GM12878 (cell line): ENCODE results near the gene COASY. TPM values are rescaled to one million over a fixed set of nuclear protein-coding genes. Genes with fewer than 3 reads are reported as not detected.

ENCODE experiments used
- BCL11A ChIP-seq: IDR thresholded peaks from 2 replicates; pipeline ENCODE4 v1.6.1; 2011; ENCODE audit warnings: low read depth, low read length
- BHLHE40 ChIP-seq, 2 experiments: fragments of 450-650 bp in 1 of 2; IDR thresholded peaks; 2 replicates each; pipeline ENCODE4 v1.6.1; 2011 to 2017; ENCODE audit warnings: low read depth in 2 of 2, borderline replicate concordance in 1 of 2, improper control_type of control experiment in 1 of 2, low read length in 1 of 2, mild to moderate bottlenecking in 1 of 2
- BRCA1 ChIP-seq: IDR thresholded peaks from 2 replicates; pipeline ENCODE4 v1.6.1; 2011; ENCODE audit warnings: low read depth, low read length, improper control_type of control experiment
- CEBPB ChIP-seq, 2 experiments: fragments of 150-350 bp in 1 of 2; IDR thresholded peaks; 2 replicates each; pipeline ENCODE4 v1.6.1; 2012 to 2014; ENCODE audit warnings: low read depth in 2 of 2, low read length in 2 of 2, borderline replicate concordance in 1 of 2, inconsistent platforms in 1 of 2
- CHD4 ChIP-seq: fragments of 200-600 bp; sonication (generic); IDR thresholded peaks from 2 replicates; pipeline ENCODE4 v1.6.1; 2016; ENCODE audit warnings: mild to moderate bottlenecking
- CREB1 ChIP-seq: IDR thresholded peaks from 2 replicates; pipeline ENCODE4 v1.6.1; 2012; ENCODE audit warnings: low read depth, mild to moderate bottlenecking, inconsistent platforms
- ESRRA ChIP-seq: IDR thresholded peaks from 2 replicates; pipeline ENCODE4 v1.6.1; 2012; ENCODE audit warnings: mild to moderate bottlenecking, low read length, improper control_type of control experiment
- IKZF1 ChIP-seq: fragments of 450-650 bp; conservative IDR thresholded peaks from 2 replicates; pipeline ENCODE4 v1.6.1; 2017; ENCODE audit warnings: antibody characterized with exemption, mild to moderate bottlenecking
- IRF4 ChIP-seq: IDR thresholded peaks from 2 replicates; pipeline ENCODE4 v1.6.1; 2011; ENCODE audit warnings: low read depth, low read length
- MYB ChIP-seq: fragments of 150-350 bp; IDR thresholded peaks from 2 replicates; pipeline ENCODE4 v1.6.1; 2014; ENCODE audit warnings: mild to moderate bottlenecking, low read depth, low read length, borderline replicate concordance
- POU2F2 ChIP-seq: IDR thresholded peaks from 3 replicates; pipeline ENCODE4 v1.6.1; 2011; ENCODE audit warnings: low read depth, mild to moderate bottlenecking, low read length, borderline replicate concordance
- RCOR1 ChIP-seq: conservative IDR thresholded peaks from 2 replicates; pipeline ENCODE4 v1.6.1; 2012; ENCODE audit warnings: low read depth, low read length, improper control_type of control experiment
- SUPT20H ChIP-seq: IDR thresholded peaks from 2 replicates; pipeline ENCODE4 v1.6.1; 2011; ENCODE audit warnings: low read depth, mild to moderate bottlenecking, low read length, moderate library complexity, borderline replicate concordance; ENCODE audit not compliant: control insufficient read depth
- ZNF207 ChIP-seq: fragments of 450-650 bp; IDR thresholded peaks from 2 replicates; pipeline ENCODE4 v1.6.1; 2014; ENCODE audit warnings: antibody characterized with exemption, mild to moderate bottlenecking, borderline replicate concordance
- ZNF24 ChIP-seq: fragments of 450-650 bp; IDR thresholded peaks from 2 replicates; pipeline ENCODE4 v1.6.1; 2017; ENCODE audit warnings: antibody characterized with exemption, mild to moderate bottlenecking
- ZNF274 ChIP-seq: IDR thresholded peaks from one replicate; pipeline ENCODE4 v1.8.0; 2011; ENCODE audit not compliant: insufficient read length, insufficient read depth
- polyA plus RNA-seq, 11 experiments: library from polyadenylated mRNA; depleted of rRNA in 4 of 11; unstranded in 6 of 11; stranded (reverse) in 5 of 11; fragments of >200 nt; fragmentation: Nextera tagmentation in 4 of 11; fragmentation: Illumina TruSeq in 1 of 11; extraction: Ambion mirVana in 4 of 11; extraction: Trizol in 1 of 11; gene quantifications; 1 replicate in 1 of 11; 2 replicates in 10 of 11; pipeline versions ENCODE4 v1.2.1 to v1.2.3, GENCODE V29; 2011 to 2016; ENCODE audit warnings: inconsistent platforms in 2 of 11, missing spikeins in 2 of 11, low read depth in 1 of 11
- total RNA-seq, 4 experiments: library from RNA; depleted of rRNA in 3 of 4; stranded (reverse); fragments of >200 nt in 3 of 4; fragmentation: Illumina TruSeq in 1 of 4; extraction: Trizol in 1 of 4; gene quantifications; 2 replicates each; pipeline versions ENCODE4 v1.2.1 to v1.2.3, GENCODE V29; 2013 to 2021
- TF ChIP-seq, protein P1 (sequence below): IDR thresholded peaks from 2 replicates; pipeline ENCODE4 v1.6.1; 2011; ENCODE audit warnings: borderline replicate concordance, low read depth, mild to moderate bottlenecking, moderate library complexity, mixed read lengths, low read length; ENCODE audit not compliant: insufficient read depth; ENCODE audit errors: extremely low read length
- TF ChIP-seq, protein P2 (sequence below): fragments of 150-350 bp; IDR thresholded peaks from 2 replicates; pipeline ENCODE4 v1.6.1; 2014; ENCODE audit warnings: mild to moderate bottlenecking, low read depth, low read length
- TF ChIP-seq, protein P3 (sequence below): fragments of 450-650 bp; formaldehyde crosslinking; IDR thresholded peaks from 2 replicates; pipeline ENCODE4 v1.4.0; 2022; ENCODE audit warnings: mild to moderate bottlenecking, moderate library complexity
- TF ChIP-seq, protein P4 (sequence below): fragments of 450-650 bp; IDR thresholded peaks from 2 replicates; pipeline ENCODE4 v1.6.1; 2017; ENCODE audit warnings: mild to moderate bottlenecking, low read depth, inconsistent platforms; ENCODE audit not compliant: poor library complexity, severe bottlenecking

COASY gene
- total and polyA plus RNA-seq, 10 of the 15 experiments (the other 5 are each of a cell fraction or from before 2014, with no cell fraction given): 18.6 to 93.9 (median 43.2) TPM

DNA sequence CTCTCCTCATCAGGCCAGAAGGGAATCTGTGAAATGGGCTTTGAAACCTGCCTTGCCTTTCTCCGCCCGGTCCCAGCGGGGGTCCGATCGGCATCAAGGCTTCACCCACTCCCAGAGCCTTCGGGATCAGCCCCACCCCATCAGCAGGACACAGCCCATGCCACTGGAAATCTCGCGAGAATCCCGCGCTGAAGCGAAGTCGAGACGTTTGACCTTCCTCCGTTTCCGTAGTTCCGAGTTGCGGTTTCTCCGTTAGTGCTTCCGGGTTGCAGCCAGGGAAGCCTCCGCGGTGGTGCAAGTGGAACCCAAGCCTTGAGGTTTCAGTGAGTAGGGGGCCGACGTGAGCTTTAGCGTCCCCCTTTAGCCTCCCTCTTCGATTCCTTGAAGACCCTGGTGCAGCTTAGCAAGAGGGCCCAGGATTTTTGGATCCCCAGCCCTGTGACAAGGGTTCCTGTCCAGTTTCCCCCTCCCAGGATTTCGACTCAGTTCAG, at the start of gene COASY (continued):
- TF ChIP-seq IKZF1 (peak; percentile 91), ESRRA (no peak), ZNF24 (no peak), RCOR1 (peak; percentile 98), BRCA1 (peak; percentile 95), POU2F2 (peak; percentile 66; the same call in 1 of the 3 replicates), IRF4 (peak; percentile 73; the same call in 1 of the 2 replicates), SUPT20H (no peak), CHD4 (no peak), BHLHE40 (IDR thresholded peaks at IDR 0.05; ENCODE audit: borderline replicate concordance in 1 of 2, low read depth in 2 of 2, low read length in 1 of 2) (peak; percentile 15 to 51; a peak in 1 of 4 replicates), ZNF207 (peak; percentile 52; the same call in 1 of the 2 replicates), CREB1 (peak; percentile 69), MYB (0 out of 2 replicates have a peak, but pooled peaks have one; percentile 57), ZNF274 (no peak), BCL11A (no peak), CEBPB (IDR thresholded peaks at IDR 0.05; ENCODE audit: borderline replicate concordance in 1 of 2, low read depth in 2 of 2, low read length in 2 of 2) (no peak)
- TF ChIP-seq, protein P1, sequence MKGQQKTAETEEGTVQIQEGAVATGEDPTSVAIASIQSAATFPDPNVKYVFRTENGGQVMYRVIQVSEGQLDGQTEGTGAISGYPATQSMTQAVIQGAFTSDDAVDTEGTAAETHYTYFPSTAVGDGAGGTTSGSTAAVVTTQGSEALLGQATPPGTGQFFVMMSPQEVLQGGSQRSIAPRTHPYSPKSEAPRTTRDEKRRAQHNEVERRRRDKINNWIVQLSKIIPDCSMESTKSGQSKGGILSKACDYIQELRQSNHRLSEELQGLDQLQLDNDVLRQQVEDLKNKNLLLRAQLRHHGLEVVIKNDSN: no peak
- TF ChIP-seq, protein P2, sequence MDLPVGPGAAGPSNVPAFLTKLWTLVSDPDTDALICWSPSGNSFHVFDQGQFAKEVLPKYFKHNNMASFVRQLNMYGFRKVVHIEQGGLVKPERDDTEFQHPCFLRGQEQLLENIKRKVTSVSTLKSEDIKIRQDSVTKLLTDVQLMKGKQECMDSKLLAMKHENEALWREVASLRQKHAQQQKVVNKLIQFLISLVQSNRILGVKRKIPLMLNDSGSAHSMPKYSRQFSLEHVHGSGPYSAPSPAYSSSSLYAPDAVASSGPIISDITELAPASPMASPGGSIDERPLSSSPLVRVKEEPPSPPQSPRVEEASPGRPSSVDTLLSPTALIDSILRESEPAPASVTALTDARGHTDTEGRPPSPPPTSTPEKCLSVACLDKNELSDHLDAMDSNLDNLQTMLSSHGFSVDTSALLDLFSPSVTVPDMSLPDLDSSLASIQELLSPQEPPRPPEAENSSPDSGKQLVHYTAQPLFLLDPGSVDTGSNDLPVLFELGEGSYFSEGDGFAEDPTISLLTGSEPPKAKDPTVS: no peak
- TF ChIP-seq, protein P3, sequence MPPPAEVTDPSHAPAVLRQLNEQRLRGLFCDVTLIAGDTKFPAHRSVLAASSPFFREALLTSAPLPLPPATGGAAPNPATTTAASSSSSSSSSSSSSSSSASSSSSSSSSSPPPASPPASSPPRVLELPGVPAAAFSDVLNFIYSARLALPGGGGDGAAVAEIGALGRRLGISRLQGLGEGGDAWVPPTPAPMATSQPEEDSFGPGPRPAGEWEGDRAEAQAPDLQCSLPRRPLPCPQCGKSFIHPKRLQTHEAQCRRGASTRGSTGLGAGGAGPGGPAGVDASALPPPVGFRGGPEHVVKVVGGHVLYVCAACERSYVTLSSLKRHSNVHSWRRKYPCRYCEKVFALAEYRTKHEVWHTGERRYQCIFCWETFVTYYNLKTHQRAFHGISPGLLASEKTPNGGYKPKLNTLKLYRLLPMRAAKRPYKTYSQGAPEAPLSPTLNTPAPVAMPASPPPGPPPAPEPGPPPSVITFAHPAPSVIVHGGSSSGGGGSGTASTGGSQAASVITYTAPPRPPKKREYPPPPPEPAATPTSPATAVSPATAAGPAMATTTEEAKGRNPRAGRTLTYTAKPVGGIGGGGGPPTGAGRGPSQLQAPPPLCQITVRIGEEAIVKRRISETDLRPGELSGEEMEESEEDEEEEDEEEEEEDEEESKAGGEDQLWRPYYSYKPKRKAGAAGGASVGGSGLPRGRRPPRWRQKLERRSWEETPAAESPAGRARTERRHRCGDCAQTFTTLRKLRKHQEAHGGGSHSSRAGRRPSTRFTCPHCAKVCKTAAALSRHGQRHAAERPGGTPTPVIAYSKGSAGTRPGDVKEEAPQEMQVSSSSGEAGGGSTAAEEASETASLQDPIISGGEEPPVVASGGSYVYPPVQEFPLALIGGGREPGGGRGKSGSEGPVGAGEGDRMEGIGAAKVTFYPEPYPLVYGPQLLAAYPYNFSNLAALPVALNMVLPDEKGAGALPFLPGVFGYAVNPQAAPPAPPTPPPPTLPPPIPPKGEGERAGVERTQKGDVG (CRISPR knock-in tag): no peak
- TF ChIP-seq, protein P4, sequence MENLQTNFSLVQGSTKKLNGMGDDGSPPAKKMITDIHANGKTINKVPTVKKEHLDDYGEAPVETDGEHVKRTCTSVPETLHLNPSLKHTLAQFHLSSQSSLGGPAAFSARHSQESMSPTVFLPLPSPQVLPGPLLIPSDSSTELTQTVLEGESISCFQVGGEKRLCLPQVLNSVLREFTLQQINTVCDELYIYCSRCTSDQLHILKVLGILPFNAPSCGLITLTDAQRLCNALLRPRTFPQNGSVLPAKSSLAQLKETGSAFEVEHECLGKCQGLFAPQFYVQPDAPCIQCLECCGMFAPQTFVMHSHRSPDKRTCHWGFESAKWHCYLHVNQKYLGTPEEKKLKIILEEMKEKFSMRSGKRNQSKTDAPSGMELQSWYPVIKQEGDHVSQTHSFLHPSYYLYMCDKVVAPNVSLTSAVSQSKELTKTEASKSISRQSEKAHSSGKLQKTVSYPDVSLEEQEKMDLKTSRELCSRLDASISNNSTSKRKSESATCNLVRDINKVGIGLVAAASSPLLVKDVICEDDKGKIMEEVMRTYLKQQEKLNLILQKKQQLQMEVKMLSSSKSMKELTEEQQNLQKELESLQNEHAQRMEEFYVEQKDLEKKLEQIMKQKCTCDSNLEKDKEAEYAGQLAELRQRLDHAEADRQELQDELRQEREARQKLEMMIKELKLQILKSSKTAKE: peak; percentile 50
